Transverse colon (tissue), 3 donors: ENCODE data around the gene TRPM3.

Experiments
- POLR2A ChIP-seq: fragments of 450-650 bp; IDR thresholded peaks from one replicate; pipeline ENCODE4 v1.6.1; 2016; ENCODE audit warnings: antibody characterized with exemption, mild to moderate bottlenecking, moderate library complexity
- TF ChIP-seq, protein P1 (sequence below), 5 experiments: fragments of 200-600 bp in 3 of 5; fragments of 450-650 bp in 2 of 5; sonication (generic) in 3 of 5; IDR thresholded peaks; 1 replicate in 2 of 5; 2 replicates in 3 of 5; pipeline ENCODE4 v1.5.1; 2016 to 2017; ENCODE audit warnings: antibody characterized with exemption in 5 of 5, inconsistent platforms in 3 of 5, mild to moderate bottlenecking in 2 of 5, moderate library complexity in 1 of 5

DNA sequence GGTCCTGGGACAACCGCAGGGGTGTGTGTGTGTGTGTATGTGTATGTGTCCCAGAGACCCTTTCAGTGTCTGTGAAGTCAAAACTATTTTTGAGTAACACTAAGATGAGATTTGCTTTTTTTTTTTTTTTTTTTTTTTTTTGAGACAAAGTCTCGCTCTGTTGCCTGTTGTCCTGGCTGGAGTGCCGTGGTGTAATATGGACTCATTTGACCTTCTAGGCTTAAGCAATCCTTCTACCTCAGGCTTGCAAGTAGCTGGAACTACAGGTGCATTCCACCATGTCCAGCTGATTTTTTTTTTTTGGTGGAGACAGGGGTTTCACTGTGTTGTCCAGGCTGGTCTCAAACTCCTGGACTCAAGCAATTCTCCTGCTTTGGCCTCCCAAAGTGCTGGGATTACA lies 609.6 kb downstream of the TRPM3 start:
- TF ChIP-seq, protein P1, sequence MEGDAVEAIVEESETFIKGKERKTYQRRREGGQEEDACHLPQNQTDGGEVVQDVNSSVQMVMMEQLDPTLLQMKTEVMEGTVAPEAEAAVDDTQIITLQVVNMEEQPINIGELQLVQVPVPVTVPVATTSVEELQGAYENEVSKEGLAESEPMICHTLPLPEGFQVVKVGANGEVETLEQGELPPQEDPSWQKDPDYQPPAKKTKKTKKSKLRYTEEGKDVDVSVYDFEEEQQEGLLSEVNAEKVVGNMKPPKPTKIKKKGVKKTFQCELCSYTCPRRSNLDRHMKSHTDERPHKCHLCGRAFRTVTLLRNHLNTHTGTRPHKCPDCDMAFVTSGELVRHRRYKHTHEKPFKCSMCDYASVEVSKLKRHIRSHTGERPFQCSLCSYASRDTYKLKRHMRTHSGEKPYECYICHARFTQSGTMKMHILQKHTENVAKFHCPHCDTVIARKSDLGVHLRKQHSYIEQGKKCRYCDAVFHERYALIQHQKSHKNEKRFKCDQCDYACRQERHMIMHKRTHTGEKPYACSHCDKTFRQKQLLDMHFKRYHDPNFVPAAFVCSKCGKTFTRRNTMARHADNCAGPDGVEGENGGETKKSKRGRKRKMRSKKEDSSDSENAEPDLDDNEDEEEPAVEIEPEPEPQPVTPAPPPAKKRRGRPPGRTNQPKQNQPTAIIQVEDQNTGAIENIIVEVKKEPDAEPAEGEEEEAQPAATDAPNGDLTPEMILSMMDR (IDR thresholded peaks at IDR 0.05) = no peak
- TF ChIP-seq POLR2A = no peak
